Endodermal cell (in vitro differentiated cells): ENCODE measurements around the gene TTC31. TPM values are rescaled to one million over a fixed set of nuclear protein-coding genes. Genes with fewer than 3 reads are reported as not detected.

ENCODE experiments used
- DNase-seq: peaks from one replicate; pipeline ENCODE4 v3.0.0-alpha.2; 2017
- H3K27ac ChIP-seq: 2 replicates; pipeline ENCODE4 v1.5.1; 2013; ENCODE audit warnings: mild to moderate bottlenecking, low read depth, low read length, moderate library complexity
- H3K27me3 ChIP-seq: 2 replicates; pipeline ENCODE4 v1.6.1; 2013; ENCODE audit warnings: mild to moderate bottlenecking, low read length, moderate library complexity; ENCODE audit not compliant: insufficient read depth, control insufficient read depth, poor library complexity, severe bottlenecking
- H3K36me3 ChIP-seq: 2 replicates; pipeline ENCODE4 v1.7.0; 2013; ENCODE audit warnings: mild to moderate bottlenecking, low read length, moderate library complexity; ENCODE audit not compliant: control insufficient read depth, insufficient read depth
- H3K4me1 ChIP-seq: one replicate; pipeline ENCODE4 v1.7.0; 2013; ENCODE audit warnings: low read length; ENCODE audit not compliant: control insufficient read depth, insufficient read depth
- H3K4me3 ChIP-seq: 2 replicates; pipeline ENCODE4 v1.5.1; 2013; ENCODE audit warnings: mild to moderate bottlenecking, low read length, moderate library complexity
- H3K9ac ChIP-seq: 2 replicates; pipeline ENCODE4 v1.6.1; 2013; ENCODE audit warnings: mild to moderate bottlenecking, low read length, moderate library complexity; ENCODE audit not compliant: poor library complexity, severe bottlenecking; ENCODE audit errors: extremely low read depth
- H3K9me3 ChIP-seq: 2 replicates; pipeline ENCODE4 v1.6.1; 2013; ENCODE audit warnings: mild to moderate bottlenecking, low read length, moderate library complexity; ENCODE audit not compliant: control insufficient read depth
- H3K27ac Mint-ChIP-seq: 2 replicates; pipeline ENCODE4 v1.8.0; 2020; ENCODE audit warnings: mixed read lengths
- H3K27me3 Mint-ChIP-seq: 2 replicates; pipeline ENCODE4 v1.8.0; 2021; ENCODE audit warnings: mild to moderate bottlenecking, mixed read lengths; ENCODE audit not compliant: insufficient read depth
- H3K36me3 Mint-ChIP-seq: 2 replicates; pipeline ENCODE4 v1.8.0; 2020; ENCODE audit warnings: low read depth, mixed read lengths
- H3K4me1 Mint-ChIP-seq: 2 replicates; pipeline ENCODE4 v1.8.0; 2020; ENCODE audit warnings: mixed read lengths
- H3K4me3 Mint-ChIP-seq: 2 replicates; pipeline ENCODE4 v1.8.0; 2020; ENCODE audit warnings: mild to moderate bottlenecking, moderate library complexity, mixed read lengths
- H3K9me3 Mint-ChIP-seq: 2 replicates; pipeline ENCODE4 v1.8.0; 2020; ENCODE audit warnings: mild to moderate bottlenecking, mixed read lengths
- WGBS, 2 experiments: methylation state at CpG; one replicate each; pipeline versions ENCODE4 v1.1.5 to v1.1.7; 2013; ENCODE audit warnings: missing lambda C conversion rate in 2 of 2, mixed read lengths in 1 of 2; ENCODE audit not compliant: insufficient coverage in 1 of 2, insufficient read length in 1 of 2; 5-methylcytosine and 5-hydroxymethylcytosine counted together
- total RNA-seq, 2 donors: library from RNA; stranded (reverse); fragmentation: NEBNext Ultra II Directional in 1 of 2; extraction: Animal tissue kit (Norgen Biotek cat#: 25700) in 1 of 2; gene quantifications; 2 replicates in 1 of 2; 3 replicates in 1 of 2; pipeline ENCODE4 v1.2.1, GENCODE V29; 2021
- TF ChIP-seq, protein P1 (sequence below): fragments of 200-600 bp; sonication (generic); conservative IDR thresholded peaks from 2 replicates; pipeline ENCODE4 v1.5.0; 2021; ENCODE audit warnings: antibody characterized with exemption, mild to moderate bottlenecking

TTC31 gene
- total RNA-seq, 2 donors from 2014 or later: 31.5 to 32.4 TPM

DNA sequence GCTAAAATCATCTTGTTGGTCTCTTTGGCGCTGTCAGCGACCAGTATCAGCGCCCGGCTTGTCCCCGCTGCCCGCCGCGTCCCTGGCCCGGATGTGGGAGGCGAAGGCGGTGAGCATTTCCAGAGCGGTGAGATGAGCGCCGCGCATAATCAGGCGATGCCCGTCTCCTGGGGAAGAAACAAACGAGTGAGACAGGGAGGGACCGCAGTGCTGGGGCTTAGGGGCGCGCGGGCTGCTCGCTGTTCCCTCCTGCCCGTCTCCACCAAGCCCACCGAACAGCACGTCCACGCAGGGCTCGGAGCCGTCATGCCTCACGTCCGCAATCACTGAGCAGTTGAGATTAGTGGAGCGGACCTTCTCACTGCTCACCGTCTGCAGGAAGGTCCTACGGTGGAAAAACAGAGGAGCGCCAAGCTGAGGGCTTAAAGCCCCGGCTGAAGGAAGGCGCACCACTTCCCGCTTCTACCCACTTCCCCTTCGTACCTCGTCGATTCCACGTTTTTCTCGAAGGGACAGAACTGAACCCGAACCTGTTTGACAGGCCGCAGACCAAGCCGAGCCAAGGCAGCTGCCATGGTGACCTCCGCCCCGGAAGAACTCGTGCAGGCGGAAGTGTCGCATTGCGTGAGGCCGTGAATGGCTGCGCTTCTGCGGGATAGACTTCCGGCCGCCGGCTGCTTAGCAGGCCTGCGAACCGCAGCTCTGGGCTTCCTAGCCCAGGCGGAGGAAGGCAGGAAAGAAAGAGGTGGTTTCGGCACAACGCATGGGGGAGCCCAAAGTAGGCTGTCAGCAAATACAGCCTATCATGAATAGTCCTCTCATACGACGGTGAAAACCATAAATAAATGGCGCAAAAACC lies 10.6 kb upstream of the TTC31 start, which contains the start of gene MRPL53:
MRPL53 (minus strand) TSS at position 595 of the 859 bp plus-strand sequence; CDS start at position 575, 20 bp downstream.
- no peaks in the 10 kb centered on the region for H3K4me1 Mint-ChIP-seq
- peak within 1 kb of the TSS; percentile 89 for H3K4me3 Mint-ChIP-seq
- TF ChIP-seq, protein P1, sequence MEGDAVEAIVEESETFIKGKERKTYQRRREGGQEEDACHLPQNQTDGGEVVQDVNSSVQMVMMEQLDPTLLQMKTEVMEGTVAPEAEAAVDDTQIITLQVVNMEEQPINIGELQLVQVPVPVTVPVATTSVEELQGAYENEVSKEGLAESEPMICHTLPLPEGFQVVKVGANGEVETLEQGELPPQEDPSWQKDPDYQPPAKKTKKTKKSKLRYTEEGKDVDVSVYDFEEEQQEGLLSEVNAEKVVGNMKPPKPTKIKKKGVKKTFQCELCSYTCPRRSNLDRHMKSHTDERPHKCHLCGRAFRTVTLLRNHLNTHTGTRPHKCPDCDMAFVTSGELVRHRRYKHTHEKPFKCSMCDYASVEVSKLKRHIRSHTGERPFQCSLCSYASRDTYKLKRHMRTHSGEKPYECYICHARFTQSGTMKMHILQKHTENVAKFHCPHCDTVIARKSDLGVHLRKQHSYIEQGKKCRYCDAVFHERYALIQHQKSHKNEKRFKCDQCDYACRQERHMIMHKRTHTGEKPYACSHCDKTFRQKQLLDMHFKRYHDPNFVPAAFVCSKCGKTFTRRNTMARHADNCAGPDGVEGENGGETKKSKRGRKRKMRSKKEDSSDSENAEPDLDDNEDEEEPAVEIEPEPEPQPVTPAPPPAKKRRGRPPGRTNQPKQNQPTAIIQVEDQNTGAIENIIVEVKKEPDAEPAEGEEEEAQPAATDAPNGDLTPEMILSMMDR: no peak
- H3K9me3 Mint-ChIP-seq: no peaks in the 10 kb centered on the region
- peak within 1 kb of the TSS; percentile 54 for H3K9ac ChIP-seq
- H3K36me3 Mint-ChIP-seq: peaks cover 19% of the 10 kb centered on the region
- H3K27ac Mint-ChIP-seq: peak within 1 kb of the TSS; percentile 96
- H3K36me3 ChIP-seq: peaks cover 22% of the 10 kb centered on the region
- peak within 1 kb of the TSS; percentile 96 for H3K4me3 ChIP-seq
- WGBS, 2 experiments: 1 to 2% methylated on average over 48 to 66 of the region's 66 CpGs
- no peaks in the 10 kb centered on the region for H3K9me3 ChIP-seq
- peak within 1 kb of the TSS; percentile 85 for H3K27ac ChIP-seq
- DNase-seq: peak; percentile 98
- H3K4me1 ChIP-seq: no peaks in the 10 kb centered on the region
- no peaks in the 10 kb centered on the region for H3K27me3 Mint-ChIP-seq
- no peaks in the 10 kb centered on the region for H3K27me3 ChIP-seq

DNA sequence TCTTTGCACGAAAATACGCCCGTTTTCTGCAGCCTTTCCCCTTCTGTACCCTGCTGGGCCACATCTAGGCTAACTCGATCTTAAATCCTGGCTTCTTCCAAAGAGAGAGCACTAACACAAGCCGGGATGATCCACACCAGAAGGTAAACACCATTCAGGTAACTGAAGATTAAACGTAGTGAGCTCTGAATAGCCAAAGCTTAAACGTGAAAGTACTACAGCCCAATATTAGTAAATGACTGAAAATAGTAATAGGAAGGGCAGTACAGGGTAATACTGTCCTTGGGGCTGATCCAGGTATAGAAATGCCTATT lies 10.0 kb upstream of the TTC31 start:
- Histone ChIP-seq H3K27ac (peak overlapping the region; percentile 85), H3K27me3 (no peaks in the 10 kb centered on the region), H3K4me3 (peak overlapping the region; percentile 96), H3K4me1 (no peaks in the 10 kb centered on the region), H3K9ac (peak overlapping the region; percentile 41), H3K36me3 (peaks cover 26% of the 10 kb centered on the region), H3K9me3 (no peaks in the 10 kb centered on the region)
- Mint-ChIP-seq H3K36me3 (peaks cover 23% of the 10 kb centered on the region), H3K27ac (peak overlapping the region; percentile 96), H3K4me1 (no peaks in the 10 kb centered on the region), H3K27me3 (no peaks in the 10 kb centered on the region), H3K9me3 (no peaks in the 10 kb centered on the region), H3K4me3 (peak overlapping the region; percentile 89)
- 24 to 42% methylated on average over 7 of the region's 7 CpGs for WGBS, 2 experiments
- TF ChIP-seq, protein P1: no peak
- DNase-seq: no peak

DNA sequence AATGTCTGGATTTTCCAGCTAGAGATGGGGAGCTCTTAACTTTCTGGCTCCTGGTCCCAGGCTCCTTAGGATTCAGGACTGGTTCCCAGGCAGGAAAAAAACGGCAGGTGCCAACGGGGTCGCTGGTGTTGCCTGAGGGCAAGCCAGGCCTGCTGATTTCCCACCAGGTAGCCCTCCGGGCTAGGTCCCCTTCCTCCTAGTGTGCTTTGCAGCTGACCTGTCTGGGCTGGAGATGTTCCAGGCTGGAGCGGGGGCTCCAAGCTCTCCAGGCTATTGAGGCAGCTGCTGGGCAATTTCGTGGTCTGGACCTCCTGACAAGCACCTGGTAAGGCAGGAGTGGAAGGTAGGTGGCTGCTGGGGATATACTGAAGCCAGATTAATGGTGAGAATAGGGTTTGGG lies 8.4 kb upstream of the TTC31 start:
- H3K36me3 ChIP-seq: peaks cover 26% of the 10 kb centered on the region
- TF ChIP-seq, protein P1: no peak
- H3K9me3 ChIP-seq: no peaks in the 10 kb centered on the region
- 94 to 100% methylated on average over 3 to 6 of the region's 6 CpGs for WGBS, 2 experiments
- no peaks in the 10 kb centered on the region for H3K4me1 ChIP-seq
- Mint-ChIP-seq H3K4me1 (no peaks in the 10 kb centered on the region), H3K9me3 (no peaks in the 10 kb centered on the region), H3K27ac (no peak overlapping the region), H3K36me3 (peaks cover 25% of the 10 kb centered on the region), H3K4me3 (no peak overlapping the region), H3K27me3 (no peaks in the 10 kb centered on the region)
- DNase-seq: no peak
- no peak overlapping the region for H3K9ac ChIP-seq
- H3K27me3 ChIP-seq: no peaks in the 10 kb centered on the region
- H3K27ac ChIP-seq: no peak overlapping the region
- no peak overlapping the region for H3K4me3 ChIP-seq
